Neutrophil (primary cell): ENCODE results near the gene PYURF.

Experiments
- H3K27ac ChIP-seq: fragments of 200-600 bp; sonication (generic); 2 replicates; pipeline ENCODE4 v1.5.1; 2016; ENCODE audit warnings: mild to moderate bottlenecking, moderate library complexity
- H3K27me3 ChIP-seq: fragments of 200-600 bp; sonication (generic); 2 replicates; pipeline ENCODE4 v1.6.0; 2016; ENCODE audit warnings: mild to moderate bottlenecking
- H3K36me3 ChIP-seq: fragments of 200-600 bp; sonication (generic); 2 replicates; pipeline ENCODE4 v1.5.1; 2017
- H3K4me1 ChIP-seq, 2 experiments: fragments of 200-600 bp in 1 of 2; sonication (generic) in 1 of 2; 1 replicate in 1 of 2; 2 replicates in 1 of 2; pipeline versions ENCODE4 v1.5.1 to v1.6.1; 2013 to 2016; ENCODE audit warnings: low read depth in 1 of 2, low read length in 1 of 2, mild to moderate bottlenecking in 1 of 2, moderate library complexity in 1 of 2; ENCODE audit not compliant: control insufficient read depth in 1 of 2, insufficient read depth in 1 of 2
- H3K4me3 ChIP-seq, 2 experiments: fragments of 200-600 bp in 1 of 2; sonication (generic) in 1 of 2; 1 replicate in 1 of 2; 2 replicates in 1 of 2; pipeline ENCODE4 v1.5.1; 2013 to 2016; ENCODE audit warnings: low read depth in 1 of 2, low read length in 1 of 2, mild to moderate bottlenecking in 1 of 2, moderate library complexity in 1 of 2
- H3K9me3 ChIP-seq: fragments of 200-600 bp; sonication (generic); 2 replicates; pipeline ENCODE4 v1.5.1; 2016
- TF ChIP-seq, protein P1 (sequence below): fragments of 200-600 bp; sonication (generic); IDR thresholded peaks from 2 replicates; pipeline ENCODE4 v1.5.1; 2016; ENCODE audit warnings: antibody characterized with exemption

PYURF gene

DNA sequence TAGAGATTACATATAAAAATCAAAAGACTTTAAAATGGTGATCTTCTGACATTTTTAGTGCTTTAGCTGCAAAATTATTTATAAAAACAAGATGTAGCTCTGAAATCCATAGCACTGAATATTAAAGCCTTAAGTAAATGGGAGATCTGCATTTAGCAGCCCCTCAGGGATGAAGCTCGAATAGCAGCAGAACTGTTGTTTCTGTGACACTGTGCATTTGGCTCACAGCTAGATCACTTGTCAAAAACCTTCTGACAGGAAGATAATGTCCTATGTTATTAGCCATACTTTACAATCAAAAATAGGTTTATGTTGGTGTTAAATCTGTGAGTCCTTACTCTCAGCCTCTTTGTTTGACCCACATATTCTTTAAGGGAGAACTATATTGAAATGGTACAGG is 14.1 kb upstream of the PYURF start:
- Histone ChIP-seq H3K36me3 (no peaks in the 10 kb centered on the region), H3K27ac (no peak overlapping the region), H3K27me3 (no peaks in the 10 kb centered on the region), H3K4me1 (peaks cover 8 to 9% of the 10 kb centered on the region in 2 experiments), H3K4me3 (no peak overlapping the region), H3K9me3 (no peaks in the 10 kb centered on the region)
- TF ChIP-seq, protein P1, sequence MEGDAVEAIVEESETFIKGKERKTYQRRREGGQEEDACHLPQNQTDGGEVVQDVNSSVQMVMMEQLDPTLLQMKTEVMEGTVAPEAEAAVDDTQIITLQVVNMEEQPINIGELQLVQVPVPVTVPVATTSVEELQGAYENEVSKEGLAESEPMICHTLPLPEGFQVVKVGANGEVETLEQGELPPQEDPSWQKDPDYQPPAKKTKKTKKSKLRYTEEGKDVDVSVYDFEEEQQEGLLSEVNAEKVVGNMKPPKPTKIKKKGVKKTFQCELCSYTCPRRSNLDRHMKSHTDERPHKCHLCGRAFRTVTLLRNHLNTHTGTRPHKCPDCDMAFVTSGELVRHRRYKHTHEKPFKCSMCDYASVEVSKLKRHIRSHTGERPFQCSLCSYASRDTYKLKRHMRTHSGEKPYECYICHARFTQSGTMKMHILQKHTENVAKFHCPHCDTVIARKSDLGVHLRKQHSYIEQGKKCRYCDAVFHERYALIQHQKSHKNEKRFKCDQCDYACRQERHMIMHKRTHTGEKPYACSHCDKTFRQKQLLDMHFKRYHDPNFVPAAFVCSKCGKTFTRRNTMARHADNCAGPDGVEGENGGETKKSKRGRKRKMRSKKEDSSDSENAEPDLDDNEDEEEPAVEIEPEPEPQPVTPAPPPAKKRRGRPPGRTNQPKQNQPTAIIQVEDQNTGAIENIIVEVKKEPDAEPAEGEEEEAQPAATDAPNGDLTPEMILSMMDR, result no peak

GRCh38 chr4:88535090-88535755 is 11.6 kb upstream of the PYURF start:
- TF ChIP-seq, protein P1, result no peak
- H3K27me3 ChIP-seq, result no peaks in the 10 kb centered on the region
- no peaks in the 10 kb centered on the region for H3K36me3 ChIP-seq
- peaks cover 8 to 9% of the 10 kb centered on the region in 2 experiments for H3K4me1 ChIP-seq
- no peak overlapping the region for H3K27ac ChIP-seq
- no peaks in the 10 kb centered on the region for H3K9me3 ChIP-seq
- no peak overlapping the region for H3K4me3 ChIP-seq

DNA sequence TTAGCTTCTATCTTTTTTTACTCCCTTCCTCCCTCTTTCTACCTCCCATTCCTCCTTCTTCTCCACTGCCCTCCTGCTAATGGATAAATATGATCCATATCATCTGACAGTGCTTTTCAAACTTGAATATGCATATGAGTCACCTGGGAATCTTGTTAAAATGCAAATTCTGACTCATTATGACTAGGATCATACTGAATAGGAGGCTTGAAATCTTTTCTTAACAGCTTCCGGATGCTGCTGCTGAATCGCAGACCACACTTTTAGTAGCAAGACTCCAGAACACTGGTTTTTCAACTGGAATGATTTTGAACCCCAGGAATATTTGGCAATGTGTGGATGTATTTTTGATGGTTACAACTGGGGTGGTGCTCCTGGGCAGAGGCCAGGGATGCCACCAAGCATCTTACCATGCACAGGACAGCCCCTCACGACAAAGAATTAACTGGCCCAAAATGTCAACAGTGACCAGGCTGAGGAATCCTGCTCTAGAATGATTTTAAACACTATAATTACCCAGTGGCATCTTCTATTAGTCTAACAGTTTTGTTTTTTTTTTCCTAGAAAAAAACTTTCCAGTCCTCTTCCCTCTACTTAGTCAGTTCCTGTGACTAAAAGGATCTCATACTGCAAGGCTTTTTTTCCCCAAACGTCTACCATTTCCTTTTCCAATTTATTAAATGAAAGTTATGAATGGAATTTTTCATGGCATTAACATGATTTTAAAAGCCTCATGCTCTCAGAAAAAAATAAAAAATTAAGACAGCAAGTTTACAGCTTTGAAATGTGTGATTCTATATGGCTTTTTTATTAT is 10.6 kb upstream of the PYURF start:
- Histone ChIP-seq H3K27ac (no peak overlapping the region), H3K9me3 (no peaks in the 10 kb centered on the region), H3K27me3 (no peaks in the 10 kb centered on the region), H3K4me3 (no peak overlapping the region), H3K4me1 (peaks cover 3 to 4% of the 10 kb centered on the region in 2 experiments), H3K36me3 (no peaks in the 10 kb centered on the region)
- TF ChIP-seq, protein P1, result no peak

- Histone ChIP-seq H3K27me3 (no peaks in the 10 kb centered on the region), H3K9me3 (no peaks in the 10 kb centered on the region), H3K27ac (no peak overlapping the region), H3K4me3 (no peak overlapping the region), H3K36me3 (no peaks in the 10 kb centered on the region), H3K4me1 (no peaks in the 10 kb centered on the region)
- TF ChIP-seq, protein P1, result no peak
Measured at GRCh38 chr4:88533088-88533790, 9.7 kb upstream of the PYURF start.

DNA sequence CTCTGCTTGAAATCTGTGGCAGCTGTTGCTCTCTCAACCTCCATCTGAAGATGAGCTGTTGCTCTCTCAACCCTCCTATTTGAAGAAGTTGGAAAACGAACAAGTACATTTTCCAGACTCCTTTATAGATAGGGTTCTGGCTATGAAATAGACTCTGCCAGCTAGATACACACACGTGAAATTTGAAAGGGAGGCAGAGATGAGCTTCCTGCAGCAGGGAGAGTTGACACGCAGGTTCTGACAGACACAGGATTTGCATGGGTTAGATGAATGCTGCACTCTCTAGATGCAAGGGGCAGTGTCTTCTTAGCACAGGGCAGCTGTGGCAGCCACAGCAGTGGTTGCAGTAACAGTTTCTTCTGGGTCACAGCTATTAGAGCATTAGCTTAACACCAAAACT is 8.0 kb upstream of the PYURF start:
- no peak overlapping the region for H3K4me3 ChIP-seq

More for the DNA sequence above, 8.0 kb upstream of the PYURF start:
- Histone ChIP-seq H3K9me3 (no peaks in the 10 kb centered on the region), H3K4me1 (no peaks in the 10 kb centered on the region), H3K27me3 (no peaks in the 10 kb centered on the region), H3K36me3 (no peaks in the 10 kb centered on the region), H3K27ac (no peak overlapping the region)
- TF ChIP-seq, protein P1, result no peak
